Esophagus muscularis mucosa (tissue), 4 donors: ENCODE measurements around the gene CAMK2A. TPM values are rescaled to one million over a fixed set of nuclear protein-coding genes. Genes with fewer than 3 reads are reported as not detected.
A peak's percentile ranks its signal among the peaks of the same experiment; 100 is the strongest.

Experiments
- DNase-seq: peaks from one replicate; pipeline ENCODE4 v3.0.0-alpha.2; 2017; ENCODE audit errors: extremely low spot score
- H3K27ac ChIP-seq, 4 donors: fragments of 200-600 bp; sonication (generic); replicated peaks in 1 of 4; 1 replicate in 3 of 4; 2 replicates in 1 of 4; pipeline ENCODE4 v1.5.1; 2016 to 2019; ENCODE audit warnings: mild to moderate bottlenecking in 1 of 4
- H3K27me3 ChIP-seq, 4 donors: fragments of 200-600 bp; sonication (generic); one replicate each; pipeline versions ENCODE4 v1.5.1 to v1.6.0; 2016 to 2019
- H3K36me3 ChIP-seq, 4 donors: fragments of 200-600 bp; sonication (generic); one replicate each; pipeline ENCODE4 v1.5.1; 2016 to 2019
- H3K4me1 ChIP-seq, 4 donors: fragments of 200-600 bp; sonication (generic); one replicate each; pipeline ENCODE4 v1.5.1; 2016 to 2019
- H3K4me3 ChIP-seq, 4 donors: fragments of 200-600 bp; sonication (generic); 1 replicate in 2 of 4; 2 replicates in 2 of 4; pipeline ENCODE4 v1.5.1; 2016 to 2019; ENCODE audit warnings: mild to moderate bottlenecking in 4 of 4, moderate library complexity in 1 of 4
- H3K9me3 ChIP-seq, 4 donors: fragments of 200-600 bp; sonication (generic); 1 replicate in 3 of 4; 2 replicates in 1 of 4; pipeline ENCODE4 v1.5.1; 2016 to 2019
- CTCF ChIP-seq, 3 experiments: fragments of 200-600 bp in 2 of 3; fragments of 450-650 bp in 1 of 3; sonication (generic) in 2 of 3; IDR thresholded peaks; one replicate each; pipeline ENCODE4 v1.5.1; 2017 to 2019; ENCODE audit warnings: antibody characterized with exemption in 3 of 3, mild to moderate bottlenecking in 2 of 3, moderate library complexity in 1 of 3
- EP300 ChIP-seq: sonication (generic); formaldehyde crosslinking; IDR thresholded peaks from one replicate; pipeline ENCODE4 v1.6.1; 2017; ENCODE audit warnings: antibody characterized with exemption
- POLR2A ChIP-seq: fragments of 450-650 bp; IDR thresholded peaks from one replicate; pipeline ENCODE4 v1.6.1; 2017; ENCODE audit warnings: antibody characterized with exemption, moderate library complexity, mild to moderate bottlenecking, low read depth
- POLR2AphosphoS5 ChIP-seq, 2 donors: sonication (generic); formaldehyde crosslinking; IDR thresholded peaks; one replicate each; pipeline ENCODE4 v1.6.1; 2017; ENCODE audit warnings: antibody characterized with exemption in 2 of 2
- WGBS: methylation state at CpG from one replicate; pipeline ENCODE4 v1.1.5; 2018; 5-methylcytosine and 5-hydroxymethylcytosine counted together
- intact Hi-C: fragments of 100-400 bp; cut with DNase I; formaldehyde crosslinking; loops from one replicate; pipeline ENCODE4 v1.15.1; 2023
- total RNA-seq, 4 donors: library from RNA; depleted of rRNA; stranded (reverse); fragments of >200 nt; gene quantifications; one replicate each; pipeline versions ENCODE4 v1.1.0 to v1.2.1, GENCODE V29; 2016

Gene CAMK2A
- total RNA-seq, 4 donors from 2014 or later, result 2.5 to 8.0 (median 3.8) TPM

GRCh38 chr5:150310246-150310645 lies 20.7 kb upstream of the CAMK2A start:
- TF ChIP-seq POLR2A, result no peak
- TF ChIP-seq POLR2AphosphoS5 (IDR thresholded peaks at IDR 0.05), result no peak
- TF ChIP-seq EP300, result no peak
- TF ChIP-seq CTCF (IDR thresholded peaks at IDR 0.05), result no peak
- 77% methylated on average over 5 of the region's 5 CpGs for WGBS
- Histone ChIP-seq H3K27ac (no peak overlapping the region), H3K4me3 (no peak overlapping the region), H3K36me3 (no peaks in the 10 kb centered on the region), H3K4me1 (peaks cover 0 to 44% (median 26%) of the 10 kb centered on the region in 4 donors), H3K27me3 (no peaks in the 10 kb centered on the region), H3K9me3 (no peaks in the 10 kb centered on the region)
- DNase-seq, result no peak
- intact Hi-C loops, result no loop called here

GRCh38 chr5:150309886-150310239 lies 20.3 kb upstream of the CAMK2A start:
- no peaks in the 10 kb centered on the region for H3K36me3 ChIP-seq
- no peak overlapping the region for H3K27ac ChIP-seq
- intact Hi-C loops, result no loop called here
- no peaks in the 10 kb centered on the region for H3K27me3 ChIP-seq
- no peak overlapping the region for H3K4me3 ChIP-seq
- peaks cover 0 to 48% (median 30%) of the 10 kb centered on the region in 4 donors for H3K4me1 ChIP-seq
- TF ChIP-seq CTCF (IDR thresholded peaks at IDR 0.05) (no peak), EP300 (no peak), POLR2A (no peak), POLR2AphosphoS5 (IDR thresholded peaks at IDR 0.05) (no peak)
- H3K9me3 ChIP-seq, result no peaks in the 10 kb centered on the region
- 88% methylated on average over 1 of the region's 1 CpG for WGBS
- no peak for DNase-seq

- intact Hi-C loops, result no loop called here
- Histone ChIP-seq H3K36me3 (no peaks in the 10 kb centered on the region), H3K4me3 (no peak overlapping the region), H3K27ac (peak overlapping the region in 1 of 4 donors; percentile 25), H3K4me1 (peaks cover 0 to 51% (median 35%) of the 10 kb centered on the region in 4 donors), H3K9me3 (no peaks in the 10 kb centered on the region), H3K27me3 (no peaks in the 10 kb centered on the region)
- WGBS, result 59% methylated on average over 5 of the region's 7 CpGs
- no peak for DNase-seq
- TF ChIP-seq POLR2AphosphoS5 (IDR thresholded peaks at IDR 0.05), result no peak
Observed at GRCh38 chr5:150309101-150309885, 19.7 kb upstream of the CAMK2A start.

DNA sequence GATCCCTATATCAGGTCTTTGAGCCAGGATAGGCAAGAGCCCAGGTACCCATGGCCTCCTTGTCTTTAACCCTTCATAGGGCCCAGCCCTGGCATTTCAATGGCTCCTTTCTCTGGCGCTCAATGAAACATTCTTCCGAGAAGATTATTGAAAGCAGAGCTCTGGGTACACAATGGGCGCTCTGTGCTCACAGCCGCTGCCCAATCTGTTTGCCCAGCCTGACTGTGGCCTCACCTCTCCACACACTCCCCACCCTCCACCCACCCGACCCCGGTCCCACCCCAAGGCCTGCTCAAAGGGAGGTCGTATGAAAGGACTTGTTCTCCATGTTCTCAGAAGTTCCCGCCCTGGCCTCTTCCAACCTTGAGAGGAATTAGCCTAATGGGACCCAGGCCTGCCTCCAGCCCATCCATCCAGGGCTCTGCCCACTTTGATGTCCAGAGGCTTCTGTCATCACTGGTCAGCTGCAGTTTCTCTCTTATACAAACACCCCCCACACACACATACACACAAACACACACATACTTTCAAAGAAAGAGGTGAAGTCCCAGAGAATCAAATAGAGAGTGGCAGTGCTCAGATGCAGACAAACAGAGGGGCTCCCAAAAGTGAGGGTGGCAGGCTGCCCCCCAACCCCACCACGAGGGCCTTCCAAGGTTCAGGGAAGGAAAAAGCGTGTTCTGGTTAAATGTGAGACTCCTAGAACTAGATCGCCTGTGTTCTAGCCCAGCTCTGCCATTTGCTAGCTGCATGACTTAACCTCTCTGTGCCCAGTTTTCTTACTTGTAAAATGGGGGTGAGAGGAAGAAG lies 18.2 kb upstream of the CAMK2A start:
- WGBS, result 82% methylated on average over 11 of the region's 11 CpGs
- intact Hi-C loops, result no loop called here
- Histone ChIP-seq H3K4me1 (peaks cover 4 to 56% (median 41%) of the 10 kb centered on the region in 4 donors), H3K27me3 (peaks cover 0 to 5% (median 0%) of the 10 kb centered on the region in 4 donors), H3K27ac (peak overlapping the region in 2 of 4 donors; percentile 53 to 83), H3K4me3 (no peak overlapping the region), H3K9me3 (no peaks in the 10 kb centered on the region), H3K36me3 (no peaks in the 10 kb centered on the region)
- TF ChIP-seq EP300, result no peak
- no peak for TF ChIP-seq POLR2AphosphoS5 (IDR thresholded peaks at IDR 0.05)
- TF ChIP-seq POLR2A, result no peak
- TF ChIP-seq CTCF (IDR thresholded peaks at IDR 0.05), result no peak
- no peak for DNase-seq

DNA sequence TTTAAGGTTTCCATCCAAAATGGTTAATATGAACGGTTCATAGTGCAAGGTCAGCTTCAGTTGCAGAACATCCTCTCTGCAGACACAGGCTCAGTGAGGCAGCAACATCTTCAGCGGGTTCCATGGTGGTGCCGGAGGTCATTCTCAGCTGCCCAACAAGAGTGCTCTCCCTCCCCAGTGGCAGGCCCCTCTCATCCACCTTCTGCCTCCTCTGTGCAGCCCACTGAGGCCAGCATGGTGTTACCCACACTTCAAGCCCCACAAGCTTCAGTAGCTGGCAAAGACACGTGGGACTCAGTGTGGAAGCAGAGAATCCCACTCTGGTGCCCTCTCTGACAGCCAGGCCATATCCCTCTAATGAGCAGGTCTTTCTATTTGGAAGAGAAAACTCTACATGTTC lies 17.2 kb upstream of the CAMK2A start:
- H3K9me3 ChIP-seq, result no peaks in the 10 kb centered on the region
- TF ChIP-seq CTCF (IDR thresholded peaks at IDR 0.05) (no peak), POLR2A (no peak), EP300 (no peak), POLR2AphosphoS5 (IDR thresholded peaks at IDR 0.05) (no peak)
- intact Hi-C loops, result no loop called here
- H3K27me3 ChIP-seq, result peaks cover 0 to 16% (median 0%) of the 10 kb centered on the region in 4 donors
- H3K4me3 ChIP-seq, result no peak overlapping the region
- no peak for DNase-seq
- H3K36me3 ChIP-seq, result no peaks in the 10 kb centered on the region
- H3K27ac ChIP-seq, result peak overlapping the region in 3 of 4 donors; percentile 3 to 83 (median 53)
- peaks cover 14 to 66% (median 51%) of the 10 kb centered on the region in 4 donors for H3K4me1 ChIP-seq
- 93% methylated on average over 4 of the region's 4 CpGs for WGBS
